Mononuclear cell (primary cell): Measurements from ENCODE around the gene C6orf136. TPM values are rescaled to one million over a fixed set of nuclear protein-coding genes. Genes with fewer than 3 reads are reported as not detected.
"Not testable (repeated sequence)": the region's sequence is repeated elsewhere in the genome, so short reads cannot be mapped to it uniquely, and the experiment has no call there.

Experiments
- H3K27me3 ChIP-seq: 2 replicates; pipeline ENCODE4 v1.6.0; 2011; ENCODE audit warnings: low read length, control low read depth; ENCODE audit not compliant: insufficient read depth
- H3K4me1 ChIP-seq: 2 replicates; pipeline ENCODE4 v1.5.1; 2011; ENCODE audit warnings: mild to moderate bottlenecking, low read length, control low read depth; ENCODE audit not compliant: insufficient read depth
- H3K4me3 ChIP-seq: 2 replicates; pipeline ENCODE4 v1.5.1; 2011; ENCODE audit warnings: mild to moderate bottlenecking, low read length, moderate library complexity
- H3K9me3 ChIP-seq: 2 replicates; pipeline ENCODE4 v1.5.1; 2011; ENCODE audit warnings: low read depth, mild to moderate bottlenecking, control low read depth, low read length
- total RNA-seq: library from RNA; depleted of rRNA; stranded (reverse); fragments of >200 nt; gene quantifications from one replicate; pipeline ENCODE4 v1.2.3, GENCODE V29; 2012

Gene C6orf136, protein sequence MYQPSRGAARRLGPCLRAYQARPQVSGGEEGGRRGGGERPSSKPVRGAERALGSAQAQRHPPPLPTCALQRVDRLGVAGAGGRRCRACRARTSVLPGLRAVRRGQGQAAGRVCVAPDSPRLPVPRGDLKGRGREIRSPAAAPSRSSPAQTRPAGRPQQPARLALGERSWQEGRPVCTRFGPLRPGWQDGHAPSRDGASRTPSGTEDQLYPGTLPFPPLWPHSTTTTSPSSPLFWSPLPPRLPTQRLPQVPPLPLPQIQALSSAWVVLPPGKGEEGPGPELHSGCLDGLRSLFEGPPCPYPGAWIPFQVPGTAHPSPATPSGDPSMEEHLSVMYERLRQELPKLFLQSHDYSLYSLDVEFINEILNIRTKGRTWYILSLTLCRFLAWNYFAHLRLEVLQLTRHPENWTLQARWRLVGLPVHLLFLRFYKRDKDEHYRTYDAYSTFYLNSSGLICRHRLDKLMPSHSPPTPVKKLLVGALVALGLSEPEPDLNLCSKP
- total RNA-seq, result 12.5 TPM

DNA sequence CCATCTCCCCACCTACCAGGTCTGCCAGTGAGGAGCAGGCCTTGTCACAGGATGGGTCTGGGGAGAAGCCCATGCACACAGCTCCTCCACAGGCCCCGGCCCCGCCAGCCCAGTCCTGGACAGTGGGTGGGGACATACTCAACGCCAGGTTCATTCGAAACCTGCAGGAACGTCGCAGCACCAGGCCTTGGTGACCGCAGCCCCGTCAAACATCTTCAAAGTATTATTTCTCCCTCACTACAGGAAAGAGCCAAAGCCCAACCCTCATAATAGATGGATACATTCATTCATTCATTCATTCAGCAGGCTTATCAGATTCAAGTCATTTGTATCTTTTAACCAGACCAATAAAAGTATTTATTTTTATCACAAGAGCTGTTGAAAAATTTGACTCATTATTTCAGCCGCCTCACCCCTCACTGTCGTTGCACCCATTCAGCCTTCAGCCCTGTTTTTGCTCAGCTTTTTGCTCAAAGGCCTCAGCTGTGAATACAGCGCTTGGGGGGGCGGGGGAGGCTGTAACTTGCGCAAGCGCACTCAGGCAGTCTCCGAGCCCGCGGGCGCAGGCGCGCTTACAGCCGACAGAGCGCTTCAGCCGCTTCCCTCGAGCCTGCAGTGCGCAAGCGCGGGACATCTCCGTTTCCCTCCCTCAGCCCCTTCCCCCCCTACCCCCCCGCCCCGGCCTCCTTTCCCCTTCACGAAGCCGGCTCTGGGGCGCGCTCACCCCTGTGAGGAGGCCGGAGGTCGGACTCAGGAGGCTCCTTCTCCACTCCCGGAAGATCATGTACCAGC, at the start of gene C6orf136:
C6orf136 (plus strand) TSS at position 684 of the 792 bp plus-strand sequence; CDS start at position 783, 99 bp downstream.
- Histone ChIP-seq H3K4me3 (peak within 1 kb of the TSS; percentile 91), H3K9me3 (no peaks in the 10 kb centered on the region), H3K4me1 (peaks cover 44% of the 10 kb centered on the region), H3K27me3 (no peaks in the 10 kb centered on the region)

DNA sequence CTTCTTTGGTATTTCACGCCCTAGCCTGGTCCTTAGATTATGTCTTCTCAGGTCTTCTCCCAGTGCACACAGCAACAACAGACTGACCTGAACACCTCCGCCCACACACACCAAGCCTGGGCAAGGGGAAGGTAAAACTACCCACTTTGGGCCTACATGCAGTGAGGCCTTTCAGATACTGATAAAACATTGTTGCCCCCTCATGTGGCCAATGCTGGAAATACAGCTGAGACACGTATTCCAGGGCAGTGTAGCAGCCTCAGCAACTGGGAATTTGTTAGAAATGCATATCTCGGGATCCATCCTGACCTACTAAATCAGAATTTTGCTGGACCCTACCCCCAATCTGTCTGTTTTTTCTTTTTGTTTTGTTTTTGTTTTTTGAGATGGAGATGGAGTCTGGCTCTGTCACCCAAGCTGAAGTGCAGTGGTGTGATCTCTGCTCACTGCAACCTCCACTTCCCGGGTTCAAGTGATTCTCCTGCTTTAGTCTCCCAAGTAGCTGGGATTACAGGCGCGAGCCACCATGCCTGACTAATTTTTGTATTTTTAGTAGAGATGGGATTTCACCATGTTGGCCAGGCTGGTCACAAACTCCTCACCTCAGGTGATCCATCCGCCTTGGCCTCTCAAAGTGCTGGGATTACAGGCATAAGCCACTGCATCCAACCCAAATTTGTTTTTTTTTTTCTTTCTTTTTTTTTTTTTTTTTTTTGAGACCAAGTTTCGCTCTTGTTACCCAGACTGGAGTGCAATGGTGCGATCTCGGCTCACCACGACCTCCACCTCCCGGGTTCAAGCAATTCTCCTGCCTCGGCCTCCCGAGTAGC, 49.4 kb upstream of the C6orf136 start:
- H3K4me1 ChIP-seq, H3K27me3 ChIP-seq, H3K4me3 ChIP-seq, H3K9me3 ChIP-seq: not testable (repeated sequence)

DNA sequence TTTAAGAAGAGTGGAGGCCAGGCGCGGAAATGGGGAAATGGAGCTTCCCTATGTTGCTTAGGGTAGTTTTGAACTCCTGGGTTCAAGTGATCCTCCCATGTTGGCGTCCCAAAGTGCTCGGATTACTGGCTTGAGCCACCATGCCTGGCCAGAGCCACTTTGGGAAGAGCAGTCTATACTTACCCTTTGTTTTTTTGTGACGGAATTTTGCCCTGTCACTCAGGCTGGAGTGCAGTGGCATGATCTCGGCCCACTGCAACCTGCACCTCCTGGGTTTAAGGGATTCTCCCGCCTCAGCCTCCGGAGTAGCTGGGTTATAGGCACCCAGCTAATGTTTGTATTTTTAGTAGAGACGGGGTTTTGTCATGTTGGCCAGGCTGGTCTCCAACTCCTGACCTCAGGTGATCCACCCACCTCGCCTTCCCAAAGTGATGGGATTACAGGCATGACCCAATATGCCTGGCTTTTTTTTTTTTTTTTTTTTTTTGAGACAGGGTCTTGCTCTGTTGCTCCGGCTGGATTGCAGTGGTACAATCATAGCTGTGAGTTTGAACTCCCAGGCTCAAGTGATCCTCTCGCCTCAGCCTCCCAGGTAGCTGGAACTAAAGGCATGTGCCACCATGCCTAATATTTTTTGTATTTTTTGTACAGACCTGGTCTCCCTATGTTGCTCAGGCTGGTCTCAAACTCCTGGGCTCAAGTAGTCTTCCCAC, 47.9 kb upstream of the C6orf136 start:
- Histone ChIP-seq H3K4me1 (peaks cover 6% of the 10 kb centered on the region), H3K4me3 (no peak overlapping the region), H3K9me3 (no peaks in the 10 kb centered on the region), H3K27me3 (no peaks in the 10 kb centered on the region)

DNA sequence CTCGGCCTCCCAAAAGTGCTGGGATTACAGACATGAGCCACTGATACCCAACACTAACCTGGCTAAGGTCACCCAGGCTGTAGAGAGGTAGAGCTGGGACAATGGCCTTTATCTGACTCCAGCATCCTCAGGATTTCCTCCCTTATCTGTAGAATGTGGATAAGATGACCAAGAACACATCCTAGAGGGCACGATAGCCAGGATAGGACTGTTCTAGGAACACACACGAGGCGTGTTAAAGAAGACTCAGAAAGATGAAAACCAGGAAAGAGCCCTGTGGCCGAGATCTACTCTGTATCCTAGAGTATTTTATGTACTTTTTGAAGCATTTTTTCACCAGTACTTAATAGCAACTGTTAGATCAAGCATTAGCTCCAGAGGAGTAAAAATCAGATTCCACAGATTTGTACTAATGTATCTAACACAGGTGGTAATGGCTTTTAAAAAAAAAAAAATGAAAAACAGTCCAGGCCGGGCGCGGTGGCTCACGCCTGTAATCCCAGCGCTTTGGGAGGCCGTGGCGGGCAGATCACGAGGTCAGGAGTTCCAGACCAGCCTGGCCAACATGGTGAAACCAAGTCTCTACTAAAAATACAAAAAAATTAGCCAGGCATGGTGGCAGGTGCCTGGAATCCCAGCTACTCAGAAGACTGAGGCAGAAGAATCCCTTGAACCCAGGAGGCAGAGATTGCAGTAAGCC, 47.2 kb upstream of the C6orf136 start:
- H3K27me3 ChIP-seq, result no peaks in the 10 kb centered on the region
- no peaks in the 10 kb centered on the region for H3K9me3 ChIP-seq
- no peak overlapping the region for H3K4me3 ChIP-seq
- H3K4me1 ChIP-seq, result peaks cover 6% of the 10 kb centered on the region

DNA sequence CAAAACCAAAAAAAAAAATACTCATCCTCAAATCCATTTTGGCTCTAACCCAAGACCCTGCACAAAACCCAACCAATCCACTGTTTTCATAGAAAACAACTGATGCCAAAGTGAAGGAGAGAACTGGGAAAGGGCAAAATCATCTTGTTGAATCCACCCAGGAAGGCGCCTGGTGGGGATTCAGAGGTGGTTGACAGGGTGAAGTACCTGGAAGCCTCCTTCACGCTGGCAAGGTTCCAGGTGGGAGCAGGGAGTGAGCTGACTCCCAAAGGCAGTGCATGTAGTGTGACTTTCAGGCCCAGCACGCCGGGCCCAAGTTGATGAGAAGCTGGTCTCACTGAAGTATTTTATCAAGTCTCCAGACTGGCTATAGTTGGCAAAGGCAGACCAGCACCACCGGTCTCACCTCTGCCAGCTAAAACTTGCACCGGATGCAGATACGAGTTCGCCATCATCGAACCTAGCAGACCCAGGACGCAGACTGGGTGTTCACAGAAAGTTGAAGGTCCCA, 46.4 kb upstream of the C6orf136 start:
- peaks cover 6% of the 10 kb centered on the region for H3K4me1 ChIP-seq
- H3K27me3 ChIP-seq, result no peaks in the 10 kb centered on the region
- no peaks in the 10 kb centered on the region for H3K9me3 ChIP-seq
- H3K4me3 ChIP-seq, result no peak overlapping the region

DNA sequence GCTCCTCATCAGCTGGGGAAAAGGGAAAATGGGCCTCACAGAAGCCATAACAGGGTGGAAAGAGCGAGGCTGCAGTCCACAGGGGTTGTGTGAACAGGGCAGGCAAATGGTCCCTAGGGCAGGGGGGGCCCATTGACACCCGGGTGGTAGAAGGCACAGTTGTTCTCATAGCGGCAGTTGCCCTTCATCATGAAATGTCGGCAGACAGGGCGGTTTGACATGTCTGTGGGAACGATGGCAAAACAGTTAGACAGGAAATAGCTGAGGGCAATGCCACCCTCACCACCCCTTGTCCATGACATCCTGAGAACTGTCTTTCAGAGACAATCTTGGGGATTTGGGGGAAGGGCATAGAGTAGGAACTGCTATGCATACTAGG, 45.5 kb upstream of the C6orf136 start:
- Histone ChIP-seq H3K4me1 (peaks cover 6% of the 10 kb centered on the region), H3K4me3 (no peak overlapping the region), H3K9me3 (no peaks in the 10 kb centered on the region), H3K27me3 (no peaks in the 10 kb centered on the region)

DNA sequence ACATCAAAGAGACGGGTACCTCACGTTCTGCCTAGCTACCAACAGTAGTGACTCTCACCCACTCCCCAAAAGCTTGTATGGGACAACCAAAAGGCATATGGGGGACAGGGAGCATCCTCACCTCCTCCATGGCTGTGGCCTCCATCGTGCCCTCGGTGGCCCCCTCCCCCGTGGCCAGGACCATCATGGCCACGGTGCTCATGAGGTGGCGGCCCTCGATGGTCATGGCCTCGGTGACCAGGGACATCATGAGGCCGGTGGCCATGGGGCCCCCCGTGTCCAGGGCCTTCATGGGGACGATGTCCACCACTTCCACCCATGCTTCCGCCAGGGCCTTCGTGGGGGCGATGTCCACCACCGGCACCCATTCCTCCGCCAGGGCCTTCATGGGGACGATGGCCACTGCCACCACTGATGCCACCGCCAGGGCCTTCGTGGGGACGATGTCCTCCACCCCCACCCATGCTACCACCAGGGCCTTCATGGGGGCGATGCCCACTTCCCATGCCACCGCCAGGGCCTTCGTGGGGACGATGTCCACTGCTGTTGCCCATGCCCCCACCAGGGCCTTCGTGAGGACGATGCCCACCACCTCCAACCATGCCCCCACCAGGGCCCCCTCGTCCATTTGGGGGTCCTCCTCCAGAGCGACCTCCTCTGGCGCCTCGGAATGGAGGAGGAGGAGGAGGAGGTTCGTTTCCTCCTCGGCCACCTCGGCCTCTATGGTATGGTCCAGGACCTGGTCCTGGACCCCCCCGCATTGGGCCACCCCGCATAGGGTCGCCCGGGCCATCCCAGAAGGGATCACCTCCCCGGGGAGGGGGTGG, 44.9 kb upstream of the C6orf136 start:
- Histone ChIP-seq H3K4me1 (peaks cover 6% of the 10 kb centered on the region), H3K9me3 (no peaks in the 10 kb centered on the region), H3K4me3 (no peak overlapping the region), H3K27me3 (no peaks in the 10 kb centered on the region)

DNA sequence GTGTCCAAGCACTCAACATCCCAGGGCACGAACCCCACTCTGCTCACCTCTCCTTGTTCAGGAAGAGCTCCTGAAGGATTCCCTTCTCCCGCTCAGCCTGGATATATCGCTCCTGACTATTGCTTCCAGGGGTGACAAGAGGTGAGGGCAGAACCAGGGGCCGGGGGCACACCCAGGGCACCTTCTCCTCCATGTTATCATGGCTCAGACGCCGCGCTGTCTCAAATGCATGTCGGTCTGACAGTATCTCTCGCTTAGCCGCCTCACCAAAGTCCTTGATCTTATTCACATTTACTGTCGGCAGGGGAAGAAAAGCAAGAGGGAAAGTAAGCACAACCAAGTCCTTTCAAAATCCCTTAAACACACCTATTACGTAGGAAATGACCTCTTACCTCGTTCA, 43.0 kb upstream of the C6orf136 start:
- H3K27me3 ChIP-seq, result no peaks in the 10 kb centered on the region
- H3K9me3 ChIP-seq, result no peaks in the 10 kb centered on the region
- no peak overlapping the region for H3K4me3 ChIP-seq
- peaks cover 6% of the 10 kb centered on the region for H3K4me1 ChIP-seq

DNA sequence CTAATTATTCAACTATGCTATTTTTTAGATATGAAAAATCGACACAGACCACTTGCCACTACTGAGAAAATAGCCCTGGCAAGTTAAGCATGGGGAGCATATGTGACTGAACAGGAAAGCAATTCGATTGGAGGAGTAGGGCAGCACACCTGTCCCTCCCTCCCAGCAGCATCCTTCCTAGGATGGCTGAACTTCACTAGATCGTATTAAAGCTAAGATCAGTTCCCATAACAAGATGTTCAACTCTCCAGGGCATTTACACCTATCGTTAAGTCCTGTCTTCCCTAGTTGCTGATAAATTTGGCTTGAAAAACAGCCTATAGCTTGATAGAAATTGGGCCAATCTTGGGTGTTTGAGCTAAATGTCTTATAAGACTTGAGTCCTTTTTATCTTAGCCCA, 36.9 kb upstream of the C6orf136 start:
- Histone ChIP-seq H3K27me3 (no peaks in the 10 kb centered on the region), H3K4me1 (peaks cover 26% of the 10 kb centered on the region), H3K9me3 (no peaks in the 10 kb centered on the region), H3K4me3 (no peak overlapping the region)

DNA sequence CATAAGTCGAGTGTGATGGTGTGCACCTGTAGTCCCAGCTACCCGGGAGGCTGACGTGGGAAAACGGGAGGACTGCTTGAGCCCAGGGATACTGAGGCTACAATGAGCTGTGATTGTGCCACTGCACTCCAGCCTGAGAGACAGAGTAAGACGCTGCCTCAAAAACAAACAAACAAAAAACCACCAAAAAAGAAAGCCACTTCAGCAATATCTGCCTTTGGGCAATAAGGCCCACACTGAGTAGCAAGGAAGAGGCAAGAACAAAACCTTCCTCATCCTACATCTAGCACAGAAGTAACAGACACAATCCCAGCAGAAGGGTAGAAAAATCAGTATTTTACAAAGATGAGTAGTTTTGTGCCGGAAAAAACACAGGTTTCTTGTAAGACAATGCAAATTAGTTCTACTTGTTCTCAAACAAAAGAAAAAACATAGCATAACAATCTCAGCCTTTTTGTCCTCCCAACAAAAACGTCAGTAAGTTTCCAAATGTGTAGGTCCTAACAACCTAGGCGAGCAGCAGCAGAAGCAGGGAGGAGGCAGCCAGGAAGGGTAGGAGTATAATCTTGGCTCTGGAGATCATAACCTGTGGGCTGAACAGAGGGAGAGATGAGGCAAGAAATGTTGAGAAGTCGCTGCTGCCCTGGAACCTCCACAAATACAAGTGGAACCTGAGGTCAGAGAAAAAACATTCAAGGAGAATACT, 35.6 kb upstream of the C6orf136 start:
- Histone ChIP-seq H3K4me1 (peaks cover 26% of the 10 kb centered on the region), H3K9me3 (no peaks in the 10 kb centered on the region), H3K4me3 (no peak overlapping the region), H3K27me3 (no peaks in the 10 kb centered on the region)

DNA sequence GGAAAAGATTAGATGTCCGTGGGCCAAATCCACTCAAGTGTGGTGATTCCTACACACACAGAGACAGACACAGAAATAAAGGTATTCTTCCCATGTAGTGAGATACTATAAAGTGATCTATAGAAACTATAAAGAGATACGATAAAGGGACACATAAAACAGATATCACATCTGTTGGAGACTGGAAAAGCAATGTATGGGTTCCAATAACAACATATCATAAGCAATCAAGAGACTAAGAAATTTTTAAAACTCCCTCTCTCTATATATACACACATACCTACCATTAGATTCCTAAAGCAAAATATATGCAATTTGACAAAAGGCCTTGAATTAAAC, 35.1 kb upstream of the C6orf136 start:
- Histone ChIP-seq H3K4me3 (no peak overlapping the region), H3K9me3 (no peaks in the 10 kb centered on the region), H3K27me3 (no peaks in the 10 kb centered on the region), H3K4me1 (peaks cover 26% of the 10 kb centered on the region)

DNA sequence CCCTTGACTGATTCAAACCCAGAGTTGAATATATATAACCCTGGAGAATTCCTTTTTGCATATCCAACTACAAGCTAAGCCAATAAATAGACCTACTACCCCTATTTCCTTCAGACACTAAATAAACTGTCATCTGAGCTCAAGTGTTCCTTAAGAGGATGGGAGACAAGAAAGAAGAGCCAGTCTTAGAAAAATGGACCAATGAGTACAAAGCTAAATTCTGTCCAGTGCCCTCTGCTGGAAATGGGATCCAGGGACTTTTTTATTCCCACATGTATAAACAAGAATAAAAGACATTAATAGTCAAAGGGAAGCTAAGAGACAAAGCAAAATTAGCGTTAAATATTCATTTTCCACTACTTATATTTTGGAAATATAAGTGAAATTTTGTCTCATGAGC, 34.7 kb upstream of the C6orf136 start:
- peaks cover 26% of the 10 kb centered on the region for H3K4me1 ChIP-seq

More for the DNA sequence above, 34.7 kb upstream of the C6orf136 start:
- no peaks in the 10 kb centered on the region for H3K9me3 ChIP-seq
- no peaks in the 10 kb centered on the region for H3K27me3 ChIP-seq
- H3K4me3 ChIP-seq, result no peak overlapping the region
